Melanocyte of skin (primary cell): ENCODE measurements around the gene ANP32A. TPM values are rescaled to one million over a fixed set of nuclear protein-coding genes. Genes with fewer than 3 reads are reported as not detected.

Experiments
- small RNA-seq, 2 donors: library from RNA; depleted of rRNA; stranded (forward); fragments of <200 nt; gene quantifications; one replicate each; pipeline ENCODE3, GENCODE V24; 2012
- total RNA-seq, 2 donors: library from RNA; depleted of rRNA; stranded (reverse); fragments of >200 nt; gene quantifications; 2 replicates each; pipeline ENCODE4 v1.2.3, GENCODE V29; 2012

The ANP32A gene
- 10 to 100 TPM; 39.6 to 55.9 TPM for total RNA-seq

DNA sequence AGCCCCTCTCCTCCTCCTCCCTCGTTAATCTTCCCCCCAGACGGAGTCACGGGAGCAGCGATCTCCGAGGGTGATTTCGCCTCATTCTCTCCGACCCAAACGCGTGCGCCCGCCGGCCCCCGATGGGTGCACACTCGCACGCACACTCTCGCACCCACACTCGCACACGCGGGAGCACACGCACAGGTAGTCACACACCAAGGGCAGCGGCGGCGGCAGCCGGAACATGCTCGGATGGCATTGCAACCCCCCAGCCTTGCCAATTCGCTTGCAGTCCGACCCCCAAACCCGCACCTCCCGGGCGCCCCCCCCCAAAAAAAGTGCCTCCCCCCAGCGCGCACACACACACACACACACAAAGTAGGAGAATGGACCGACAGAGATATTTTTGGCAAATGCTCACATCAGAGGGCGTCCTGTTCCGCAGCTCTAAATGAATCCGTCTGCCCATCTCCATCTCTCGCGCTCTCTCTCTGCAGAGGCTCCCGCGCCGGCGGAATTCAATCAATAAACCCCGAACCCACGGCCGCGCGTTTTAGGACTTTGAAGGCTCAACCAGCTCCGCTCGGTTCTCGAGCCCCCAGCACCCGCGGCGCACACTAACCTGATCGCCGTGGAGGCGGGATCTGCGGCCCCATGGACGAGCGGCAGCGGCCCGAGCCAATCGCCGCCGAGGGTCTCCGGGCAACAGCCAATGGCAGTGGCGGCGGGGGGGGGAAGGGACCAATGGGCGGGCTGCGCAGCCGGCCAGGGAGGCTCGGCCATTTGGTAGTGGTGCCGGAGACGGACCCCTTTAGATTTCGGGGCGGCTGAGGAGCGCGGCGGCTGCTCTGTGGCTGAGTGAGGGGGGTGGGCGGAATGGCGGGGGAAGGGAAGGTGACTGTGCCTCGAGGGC, at the start of gene ANP32A:
ANP32A (minus strand) TSS at position 601 of the 895 bp plus-strand sequence; CDS start at position 457, 144 bp downstream.

Small RNA genes within 50 kb of the gene (small RNA-seq; reads per million reads assigned to genes)
- gene MIR4312, result 0 reads per million in 2 donors

Other genes starting within 250 kb of the ANP32A start
- 1 to 10 TPM; 1.0 to 2.3 TPM for gene CORO2B, start 241.9 kb downstream of the ANP32A start, total RNA-seq
- gene SPESP1, start 109.6 kb upstream of the ANP32A start, total RNA-seq, result 1 to 10 TPM; 2.0 to 5.2 TPM
- gene NOX5, start 193.8 kb upstream of the ANP32A start, total RNA-seq, result under 1 TPM in 1 of 2 donors, not detected in 1; under 0.01 TPM